Thyroid gland (tissue), 4 donors: ENCODE data around the gene THAP12. TPM values are rescaled to one million over a fixed set of nuclear protein-coding genes. Genes with fewer than 3 reads are reported as not detected.

Source experiments
- small RNA-seq: library from RNA; depleted of rRNA; stranded (forward); fragments of <200 nt; gene quantifications from one replicate; pipeline ENCODE3, GENCODE V24; 2016
- total RNA-seq, 4 donors: library from RNA; depleted of rRNA; stranded (reverse); fragments of >200 nt; gene quantifications; one replicate each; pipeline ENCODE4 v1.2.3, GENCODE V29; 2016

The THAP12 gene
- total RNA-seq, 4 donors from 2014 or later = 36.4 to 61.9 (median 43.9) TPM

Small RNAs within 50 kb of the gene (small RNA-seq; reads per million reads assigned to genes)
- not detected for gene RF00019

Other genes with a start within 250 kb of the THAP12 start
- 10 to 100 TPM in 3 of 4 donors, 1 to 10 TPM in 1; 7.3 to 31.5 (median 10.7) TPM for gene WNT11, start 174.6 kb downstream of the THAP12 start, total RNA-seq
- gene GVQW3, start 191 bp upstream of the THAP12 start, total RNA-seq = 1 to 10 TPM; 2.8 to 7.2 (median 3.4) TPM
- gene EMSY, start 63.9 kb upstream of the THAP12 start, total RNA-seq = 10 to 100 TPM; 32.7 to 58.0 (median 46.4) TPM